ENCODE data around the gene RFC5.
A peak's percentile ranks its signal among the peaks of the same experiment; 100 is the strongest.

The RFC5 gene

GRCh38 chr12:117970334-117970733, 46.2 kb upstream of the RFC5 start:
- H3K36me3 ChIP-seq (ENCODE audit: control insufficient read depth, insufficient read depth, low read length): no peaks in the 10 kb centered on the region
- no peaks in the 10 kb centered on the region; the same call in 1 of the 2 replicates for H3K27me3 ChIP-seq (replicated peaks; ENCODE audit: control insufficient read depth, insufficient read depth, low read length)
- no peak for TF ChIP-seq CTCF (IDR thresholded peaks at IDR 0.05; ENCODE audit: insufficient read depth, low read length, poor library complexity, severe bottlenecking)
- H3K4me3 ChIP-seq (replicated peaks; ENCODE audit: low read depth, low read length): no peak overlapping the region
- DNase-seq (ENCODE audit: extremely low read depth, insufficient read length): no peak

GRCh38 chr12:117972301-117972700, 44.2 kb upstream of the RFC5 start:
- no peak for DNase-seq (ENCODE audit: extremely low read depth, insufficient read length)
- no peaks in the 10 kb centered on the region; the same call in 1 of the 2 replicates for H3K27me3 ChIP-seq (replicated peaks; ENCODE audit: control insufficient read depth, insufficient read depth, low read length)
- no peak for TF ChIP-seq CTCF (IDR thresholded peaks at IDR 0.05; ENCODE audit: insufficient read depth, low read length, poor library complexity, severe bottlenecking)
- H3K36me3 ChIP-seq (ENCODE audit: control insufficient read depth, insufficient read depth, low read length): no peaks in the 10 kb centered on the region
- no peak overlapping the region for H3K4me3 ChIP-seq (replicated peaks; ENCODE audit: low read depth, low read length)

GRCh38 chr12:117975006-117975405, 41.5 kb upstream of the RFC5 start:
- no peak for TF ChIP-seq CTCF (IDR thresholded peaks at IDR 0.05; ENCODE audit: insufficient read depth, low read length, poor library complexity, severe bottlenecking)
- no peaks in the 10 kb centered on the region for H3K36me3 ChIP-seq (ENCODE audit: control insufficient read depth, insufficient read depth, low read length)
- no peak for DNase-seq (ENCODE audit: extremely low read depth, insufficient read length)
- H3K27me3 ChIP-seq (replicated peaks; ENCODE audit: control insufficient read depth, insufficient read depth, low read length): no peaks in the 10 kb centered on the region
- no peak overlapping the region for H3K4me3 ChIP-seq (replicated peaks; ENCODE audit: low read depth, low read length)

GRCh38 chr12:117977373-117977772, 39.1 kb upstream of the RFC5 start:
- H3K36me3 ChIP-seq (ENCODE audit: control insufficient read depth, insufficient read depth, low read length): no peaks in the 10 kb centered on the region
- no peak for DNase-seq (ENCODE audit: extremely low read depth, insufficient read length)
- H3K4me3 ChIP-seq (replicated peaks; ENCODE audit: low read depth, low read length): no peak overlapping the region
- H3K27me3 ChIP-seq (replicated peaks; ENCODE audit: control insufficient read depth, insufficient read depth, low read length): no peaks in the 10 kb centered on the region
- no peak for TF ChIP-seq CTCF (IDR thresholded peaks at IDR 0.05; ENCODE audit: insufficient read depth, low read length, poor library complexity, severe bottlenecking)

GRCh38 chr12:117980616-117981015, 35.9 kb upstream of the RFC5 start:
- Histone ChIP-seq H3K27me3 (replicated peaks; ENCODE audit: control insufficient read depth, insufficient read depth, low read length) (no peaks in the 10 kb centered on the region), H3K36me3 (ENCODE audit: control insufficient read depth, insufficient read depth, low read length) (no peaks in the 10 kb centered on the region), H3K4me3 (replicated peaks; ENCODE audit: low read depth, low read length) (no peak overlapping the region)
- no peak for DNase-seq (ENCODE audit: extremely low read depth, insufficient read length)
- no peak for TF ChIP-seq CTCF (IDR thresholded peaks at IDR 0.05; ENCODE audit: insufficient read depth, low read length, poor library complexity, severe bottlenecking)

- H3K4me3 ChIP-seq (replicated peaks; ENCODE audit: low read depth, low read length): no peak overlapping the region
- no peak for TF ChIP-seq CTCF (IDR thresholded peaks at IDR 0.05; ENCODE audit: insufficient read depth, low read length, poor library complexity, severe bottlenecking)
These were observed 35.2 kb upstream of the RFC5 start for GRCh38 chr12:117981267-117981666.

More at GRCh38 chr12:117981267-117981666, 35.2 kb upstream of the RFC5 start:
- Histone ChIP-seq H3K27me3 (replicated peaks; ENCODE audit: control insufficient read depth, insufficient read depth, low read length) (no peaks in the 10 kb centered on the region), H3K36me3 (ENCODE audit: control insufficient read depth, insufficient read depth, low read length) (no peaks in the 10 kb centered on the region)
- DNase-seq (ENCODE audit: extremely low read depth, insufficient read length): peak; percentile 12

Measured in GM06990 (cell line).